Naive thymus-derived CD8-positive, alpha-beta T cell (primary cell): ENCODE data around the gene GPR146. TPM values are rescaled to one million over a fixed set of nuclear protein-coding genes. Genes with fewer than 3 reads are reported as not detected.
A peak's percentile ranks its signal among the peaks of the same experiment; 100 is the strongest.

Experiments
- ATAC-seq, 2 donors: fragments of 150-1000 bp; cut with Tn5 transposase in 1 of 2; sonication (Bioruptor Pico), chemical (Tn5 transposase) in 1 of 2; 1 replicate in 1 of 2; 2 replicates in 1 of 2; pipeline ENCODE4 v1.10.0; 2021; ENCODE audit warnings: mild to moderate bottlenecking in 2 of 2, moderate library complexity in 2 of 2
- POLR2A ChIA-PET: fragments of 350-600 bp; sonication (Branson Sonifier 250); formaldehyde crosslinking; loops from one replicate; lab custom pipeline; 2021; ENCODE audit warnings: antibody characterized with exemption; lab: Charles Lee
- DNase-seq, 10 donors: peaks; one replicate each; pipeline versions ENCODE4 v3.0.0 to v3.0.0-alpha.2; 2020 to 2022
- H3K27ac Mint-ChIP-seq, 10 donors: one replicate each; pipeline ENCODE4 v1.8.0; 2020 to 2022; ENCODE audit warnings: mild to moderate bottlenecking in 10 of 10, mixed read lengths in 10 of 10, moderate library complexity in 4 of 10, inconsistent platforms in 1 of 10
- H3K27me3 Mint-ChIP-seq, 5 donors: one replicate each; pipeline ENCODE4 v1.8.0; 2021 to 2022; ENCODE audit warnings: mixed read lengths in 5 of 5
- H3K36me3 Mint-ChIP-seq, 3 donors: one replicate each; pipeline ENCODE4 v1.8.0; 2020 to 2022; ENCODE audit warnings: mixed read lengths in 3 of 3, mild to moderate bottlenecking in 2 of 3, inconsistent platforms in 1 of 3
- H3K4me1 Mint-ChIP-seq, 4 donors: one replicate each; pipeline ENCODE4 v1.8.0; 2021 to 2022; ENCODE audit warnings: mixed read lengths in 4 of 4
- H3K4me3 Mint-ChIP-seq, 10 donors: one replicate each; pipeline ENCODE4 v1.8.0; 2020 to 2022; ENCODE audit warnings: mild to moderate bottlenecking in 10 of 10, mixed read lengths in 10 of 10, moderate library complexity in 6 of 10, inconsistent platforms in 1 of 10
- H3K9me3 Mint-ChIP-seq, 9 donors: one replicate each; pipeline ENCODE4 v1.8.0; 2020 to 2022; ENCODE audit warnings: mixed read lengths in 9 of 9, mild to moderate bottlenecking in 3 of 9, inconsistent platforms in 1 of 9, moderate library complexity in 1 of 9
- polyA plus RNA-seq, 3 donors: library from polyadenylated mRNA; unstranded; fragments of 300-500 nt; fragmentation: Illumina TruSeq; gene quantifications; one replicate each; pipeline ENCODE4 v1.2.3, GENCODE V29; 2021
- total RNA-seq, 8 experiments: library from RNA in 2 of 8; stranded (reverse) in 2 of 8; gene quantifications; one replicate each; pipeline ENCODE4 v1.2.3 and lab custom pipeline; 2021 to 2026

Gene GPR146
- total and polyA plus RNA-seq, 5 experiments from 2014 or later, result 1.4 to 9.5 (median 3.8) TPM

- Mint-ChIP-seq H3K36me3 (no peaks in the 10 kb centered on the region), H3K27ac (peak overlapping the region in 1 of 10 donors; percentile 59)
Measured at GRCh38 chr7:1040790-1041189, 3.6 kb upstream of the GPR146 start.

GRCh38 chr7:1041551-1042491 is 2.5 kb upstream of the GPR146 start:
- Mint-ChIP-seq H3K4me3 (peak overlapping the region in 4 of 10 donors; percentile 16 to 62 (median 40)), H3K36me3 (no peaks in the 10 kb centered on the region), H3K4me1 (peaks cover 23 to 55% (median 33%) of the 10 kb centered on the region in 4 donors), H3K9me3 (no peaks in the 10 kb centered on the region), H3K27me3 (peaks cover 0 to 20% (median 0%) of the 10 kb centered on the region in 5 donors), H3K27ac (peak overlapping the region in 2 of 10 donors; percentile 35 to 71)
- no peak for DNase-seq
- POLR2A ChIA-PET, result interaction anchor here (0.6 to 5.4 kb wide), 3 partner anchors 13 kb away, joined by 3 to 35 read pairs (median 33); no protein-coding TSS in a partner anchor
- no peak for ATAC-seq

More at GRCh38 chr7:1040790-1041189, 3.6 kb upstream of the GPR146 start:
- Mint-ChIP-seq H3K4me3 (peak overlapping the region in 2 of 10 donors; percentile 52 to 54), H3K9me3 (no peaks in the 10 kb centered on the region), H3K27me3 (peaks cover 0 to 20% (median 0%) of the 10 kb centered on the region in 5 donors), H3K4me1 (peaks cover 20 to 45% (median 24%) of the 10 kb centered on the region in 4 donors)
- POLR2A ChIA-PET, result interaction anchor here (0.6 kb wide), 1 partner anchor 12 kb away, joined by 3 read pairs; no protein-coding TSS in a partner anchor
- no peak for ATAC-seq
- no peak for DNase-seq

GRCh38 chr7:1042492-1042833 is 1.9 kb upstream of the GPR146 start:
- H3K4me3 Mint-ChIP-seq, result peak overlapping the region in 2 of 10 donors; percentile 28 to 51
- no peak for DNase-seq
- POLR2A ChIA-PET, result interaction anchor here (3.9 to 5.4 kb wide), 2 partner anchors 12 to 14 kb away, joined by 33 to 35 read pairs; no protein-coding TSS in a partner anchor

GRCh38 chr7:1043552-1044188 is 676 bp upstream of the GPR146 start:
- Mint-ChIP-seq H3K27me3 (peaks cover 0 to 20% (median 0%) of the 10 kb centered on the region in 5 donors), H3K9me3 (no peaks in the 10 kb centered on the region), H3K27ac (peak overlapping the region in 9 of 10 donors; percentile 58 to 93 (median 84)), H3K4me3 (peak overlapping the region; percentile 78 to 90 (median 84)), H3K4me1 (peaks cover 25 to 65% (median 51%) of the 10 kb centered on the region in 4 donors), H3K36me3 (no peaks in the 10 kb centered on the region)
- POLR2A ChIA-PET, result interaction anchor here (0.8 to 5.4 kb wide), 8 partner anchors 9 to 69 kb away, joined by 3 to 35 read pairs (median 7); partner anchors contain the start of gene COX19
- ATAC-seq (peak in 1 of 2 donors; percentile 3), DNase-seq (peak in 1 of 10 donors; percentile 50)

More at GRCh38 chr7:1042492-1042833, 1.9 kb upstream of the GPR146 start:
- peaks cover 0 to 20% (median 0%) of the 10 kb centered on the region in 5 donors for H3K27me3 Mint-ChIP-seq
- H3K36me3 Mint-ChIP-seq, result no peaks in the 10 kb centered on the region
- no peak for ATAC-seq
- H3K9me3 Mint-ChIP-seq, result no peaks in the 10 kb centered on the region
- H3K4me1 Mint-ChIP-seq, result peaks cover 25 to 61% (median 39%) of the 10 kb centered on the region in 4 donors
- peak overlapping the region in 2 of 10 donors; percentile 35 to 71 for H3K27ac Mint-ChIP-seq

GRCh38 chr7:1045069-1046063 is 1.0 kb downstream of the GPR146 start:
- ATAC-seq, result no peak
- peak overlapping the region; percentile 23 to 93 (median 76) for H3K27ac Mint-ChIP-seq
- POLR2A ChIA-PET, result interaction anchor here (0.7 to 5.4 kb wide), 9 partner anchors 9 to 136 kb away, joined by 3 to 35 read pairs (median 4); partner anchors contain the start of genes COX19 and ZFAND2A
- H3K4me1 Mint-ChIP-seq, result peaks cover 27 to 69% (median 66%) of the 10 kb centered on the region in 4 donors
- H3K36me3 Mint-ChIP-seq, result no peaks in the 10 kb centered on the region
- peaks cover 0 to 17% (median 0%) of the 10 kb centered on the region in 5 donors for H3K27me3 Mint-ChIP-seq
- H3K4me3 Mint-ChIP-seq, result peak overlapping the region; percentile 74 to 94 (median 86)
- peak in 1 of 10 donors; percentile 9 for DNase-seq
- no peaks in the 10 kb centered on the region for H3K9me3 Mint-ChIP-seq

- ATAC-seq (peak; percentile 30 to 48), DNase-seq (peak in 7 of 10 donors; percentile 34 to 69 (median 51))
- H3K27me3 Mint-ChIP-seq, result peaks cover 0 to 5% (median 0%) of the 10 kb centered on the region in 5 donors
- POLR2A ChIA-PET, result interaction anchor here (0.8 to 5.4 kb wide), 7 partner anchors 13 to 114 kb away, joined by 3 to 35 read pairs (median 3); no protein-coding TSS in a partner anchor
- H3K27ac Mint-ChIP-seq, result peak overlapping the region in 4 of 10 donors; percentile 17 to 56 (median 31)
- peak overlapping the region; percentile 8 to 84 (median 36) for H3K4me3 Mint-ChIP-seq
- H3K4me1 Mint-ChIP-seq, result peaks cover 19 to 71% (median 62%) of the 10 kb centered on the region in 4 donors
- no peaks in the 10 kb centered on the region for H3K9me3 Mint-ChIP-seq
- no peaks in the 10 kb centered on the region for H3K36me3 Mint-ChIP-seq
Measured at GRCh38 chr7:1046722-1047679, 2.7 kb downstream of the GPR146 start.

- POLR2A ChIA-PET, result interaction anchor here (0.6 to 1.5 kb wide), 2 partner anchors 17 to 74 kb away, joined by 3 read pairs; no protein-coding TSS in a partner anchor
- H3K27me3 Mint-ChIP-seq, result no peaks in the 10 kb centered on the region
- no peaks in the 10 kb centered on the region for H3K9me3 Mint-ChIP-seq
- DNase-seq (peak in 1 of 10 donors; percentile 65), ATAC-seq (no peak)
- H3K4me1 Mint-ChIP-seq, result peaks cover 13 to 70% (median 49%) of the 10 kb centered on the region in 4 donors
- no peaks in the 10 kb centered on the region for H3K36me3 Mint-ChIP-seq
- peak overlapping the region in 3 of 10 donors; percentile 33 to 69 (median 59) for H3K27ac Mint-ChIP-seq
- peak overlapping the region in 8 of 10 donors; percentile 22 to 72 (median 52) for H3K4me3 Mint-ChIP-seq
Measured at GRCh38 chr7:1049006-1049741, 4.8 kb downstream of the GPR146 start.

- POLR2A ChIA-PET, result interaction anchor here (0.6 to 1.5 kb wide), 2 partner anchors 16 to 75 kb away, joined by 3 read pairs; no protein-coding TSS in a partner anchor
- Mint-ChIP-seq H3K36me3 (no peaks in the 10 kb centered on the region), H3K4me3 (no peak overlapping the region), H3K27me3 (no peaks in the 10 kb centered on the region), H3K4me1 (peaks cover 13 to 76% (median 52%) of the 10 kb centered on the region in 4 donors), H3K9me3 (no peaks in the 10 kb centered on the region), H3K27ac (peak overlapping the region in 1 of 10 donors; percentile 13)
- peak in 1 of 10 donors; percentile 50 for DNase-seq
- ATAC-seq, result no peak
Measured at GRCh38 chr7:1049801-1050200, 5.5 kb downstream of the GPR146 start.

- no peaks in the 10 kb centered on the region for H3K27me3 Mint-ChIP-seq
- peak overlapping the region in 1 of 10 donors; percentile 13 for H3K27ac Mint-ChIP-seq
- DNase-seq (peak in 1 of 10 donors; percentile 42), ATAC-seq (no peak)
- H3K4me1 Mint-ChIP-seq, result peaks cover 10 to 76% (median 52%) of the 10 kb centered on the region in 4 donors
- H3K9me3 Mint-ChIP-seq, result no peaks in the 10 kb centered on the region
- H3K36me3 Mint-ChIP-seq, result no peaks in the 10 kb centered on the region
- POLR2A ChIA-PET, result interaction anchor here (0.6 to 1.5 kb wide), 2 partner anchors 76 to 174 kb away, joined by 3 read pairs; partner anchors contain the start of gene GET4
- H3K4me3 Mint-ChIP-seq, result no peak overlapping the region
Measured at GRCh38 chr7:1050254-1050906, 6.0 kb downstream of the GPR146 start.
